NCI-H2029 (cell line): Measurements from ENCODE around the gene FASTKD2.

ENCODE experiments used
- DNase-seq: peaks from one replicate; lab custom pipeline; 2025; lab: John Stamatoyannopoulos, UW

Gene FASTKD2

DNA sequence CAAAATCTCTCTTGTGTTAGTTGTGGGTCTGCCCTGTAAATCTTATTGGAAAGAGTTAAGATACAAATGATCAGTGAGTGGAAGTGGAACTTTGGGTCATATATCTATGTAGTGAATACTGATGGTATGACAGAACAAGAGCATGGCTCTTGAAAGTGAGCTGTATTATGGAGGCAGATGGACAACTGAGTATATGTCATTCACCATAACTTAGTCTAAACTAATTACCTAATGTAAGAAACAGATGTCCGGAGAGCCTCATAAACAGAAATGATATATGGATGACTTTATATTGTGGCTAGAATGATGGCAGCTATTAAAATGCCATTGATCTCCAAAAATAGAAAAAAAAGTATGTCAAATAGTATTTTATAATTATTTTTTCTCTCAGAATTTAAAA lies 72.4 kb downstream of the FASTKD2 start:
- no peak for DNase-seq

GRCh38 chr2:206838690-206839089 lies 73.3 kb downstream of the FASTKD2 start:
- DNase-seq, result no peak

GRCh38 chr2:206840999-206841398 lies 75.6 kb downstream of the FASTKD2 start:
- no peak for DNase-seq
